Endothelial cell of umbilical vein (primary cell): ENCODE measurements around the gene RTEL1. TPM values are rescaled to one million over a fixed set of nuclear protein-coding genes. Genes with fewer than 3 reads are reported as not detected.

Source experiments
- BruUV-seq: library from RNA; stranded (reverse); fragments of 400-500 nt; replicated peaks from 2 replicates; lab custom pipeline; 2021; lab: Mats Ljungman, UMichigan
- CTCF ChIA-PET: fragments of 300-600, 350-600 bp; sonication (Branson Sonifier 250); formaldehyde crosslinking; loops from one replicate; lab custom pipeline; 2021; ENCODE audit warnings: antibody characterized with exemption, inconsistent platforms; lab: Charles Lee
- POLR2A ChIA-PET: fragments of 300-600, 350-600 bp; sonication (Branson Sonifier 250); formaldehyde crosslinking; loops from one replicate; lab custom pipeline; 2021; ENCODE audit warnings: antibody characterized with exemption, inconsistent platforms; lab: Charles Lee
- DNase-seq: peaks from one replicate; pipeline ENCODE4 v3.0.0-alpha.2; 2011; ENCODE audit warnings: low read depth, low spot score
- FAIRE-seq: peaks from 2 replicates; lab custom pipeline; 2011; peaks lifted over from hg19 to GRCh38; lab: Jason Lieb, UNC
- H2AFZ ChIP-seq: 2 replicates; pipeline ENCODE4 v1.6.0; 2012; ENCODE audit warnings: low read depth, low read length, control low read depth, inconsistent platforms
- H3K27ac ChIP-seq: 2 replicates; pipeline ENCODE4 v1.5.1; 2011; ENCODE audit warnings: low read depth, mild to moderate bottlenecking, control low read depth, low read length, moderate library complexity; ENCODE audit not compliant: insufficient read depth
- H3K27me3 ChIP-seq, 2 experiments: 2 replicates each; pipeline versions ENCODE4 v1.6.0 to v1.6.1; 2011; ENCODE audit warnings: low read length in 2 of 2, mixed read lengths in 1 of 2; ENCODE audit not compliant: control insufficient read depth in 2 of 2, insufficient read depth in 2 of 2
- H3K36me3 ChIP-seq, 2 experiments: 2 replicates in 1 of 2; 3 replicates in 1 of 2; pipeline ENCODE4 v1.5.1; 2011; ENCODE audit warnings: low read length in 2 of 2, mild to moderate bottlenecking in 1 of 2, moderate library complexity in 1 of 2; ENCODE audit not compliant: control insufficient read depth in 2 of 2, insufficient read depth in 2 of 2; ENCODE audit errors: extremely low read depth in 1 of 2
- H3K4me1 ChIP-seq: 3 replicates; pipeline ENCODE4 v1.5.1; 2011; ENCODE audit warnings: mild to moderate bottlenecking, low read length; ENCODE audit not compliant: control insufficient read depth, insufficient read depth; ENCODE audit errors: extremely low read depth
- H3K4me2 ChIP-seq: 2 replicates; pipeline ENCODE4 v1.6.1; 2011; ENCODE audit warnings: low read length, control low read depth, mixed read lengths; ENCODE audit not compliant: insufficient read depth
- H3K4me3 ChIP-seq, 3 experiments: fragments of 200-600 bp in 1 of 3; sonication (generic), shearing (Covaris generic) in 1 of 3; replicated peaks in 1 of 3; 2 replicates each; pipeline ENCODE4 v1.5.1; 2011 to 2016; ENCODE audit warnings: control low read depth in 3 of 3, low read length in 3 of 3, mild to moderate bottlenecking in 2 of 3, inconsistent platforms in 1 of 3, low read depth in 1 of 3, moderate library complexity in 1 of 3; ENCODE audit not compliant: insufficient read depth in 1 of 3
- H3K79me2 ChIP-seq: 2 replicates; pipeline ENCODE4 v1.6.0; 2012; ENCODE audit warnings: low read length, inconsistent platforms; ENCODE audit not compliant: control insufficient read depth, insufficient read depth
- H3K9ac ChIP-seq: replicated peaks from 2 replicates; pipeline ENCODE3; 2011; ENCODE audit warnings: low read length, control low read depth; ENCODE audit not compliant: insufficient read depth; ENCODE audit errors: extremely low read depth
- H3K9me1 ChIP-seq: replicated peaks from 3 replicates; pipeline ENCODE4 v1.6.0; 2011; ENCODE audit warnings: mild to moderate bottlenecking, low read length; ENCODE audit not compliant: control insufficient read depth, insufficient read depth; ENCODE audit errors: extremely low read depth
- H3K9me3 ChIP-seq: replicated peaks from 2 replicates; pipeline ENCODE4 v1.5.1; 2012; ENCODE audit warnings: low read length, inconsistent platforms; ENCODE audit not compliant: control insufficient read depth, insufficient read depth
- H4K20me1 ChIP-seq: replicated peaks from 2 replicates; pipeline ENCODE3; 2011; ENCODE audit warnings: mild to moderate bottlenecking, low read length; ENCODE audit not compliant: control insufficient read depth, insufficient read depth; ENCODE audit errors: extremely low read depth
- CTCF ChIP-seq, 2 donors: IDR thresholded peaks; 1 replicate in 1 of 2; 2 replicates in 1 of 2; pipeline ENCODE4 v1.5.1; 2011; ENCODE audit warnings: low read length in 2 of 2, mild to moderate bottlenecking in 2 of 2, moderate library complexity in 2 of 2, control low read depth in 1 of 2, inconsistent platforms in 1 of 2, low read depth in 1 of 2; ENCODE audit not compliant: insufficient read depth in 1 of 2; ENCODE audit errors: extremely low read depth in 1 of 2
- EZH2 ChIP-seq: IDR thresholded peaks from 2 replicates; pipeline ENCODE4 v1.6.1; 2012; ENCODE audit warnings: borderline replicate concordance, low read depth, mild to moderate bottlenecking, moderate library complexity, low read length, inconsistent platforms; ENCODE audit not compliant: severe bottlenecking
- FOS ChIP-seq: IDR thresholded peaks from 2 replicates; pipeline ENCODE4 v1.6.1; 2011; ENCODE audit warnings: mild to moderate bottlenecking, low read length, moderate library complexity, borderline replicate concordance; ENCODE audit not compliant: insufficient read depth
- MAX ChIP-seq: IDR thresholded peaks from 2 replicates; pipeline ENCODE4 v1.6.1; 2011; ENCODE audit not compliant: insufficient read depth, insufficient read length
- POLR2A ChIP-seq: IDR thresholded peaks from 2 replicates; pipeline ENCODE4 v1.6.1; 2012; ENCODE audit warnings: low read depth, mild to moderate bottlenecking, control low read depth, low read length
- POLR2AphosphoS5 ChIP-seq: IDR thresholded peaks from 2 replicates; pipeline ENCODE4 v1.6.1; 2012; ENCODE audit warnings: low read depth, mild to moderate bottlenecking, control low read depth, low read length, moderate library complexity; ENCODE audit not compliant: insufficient read depth
- dilution Hi-C: fragments of 300-500 bp; cut with MboI; formaldehyde crosslinking; loops from one replicate; pipeline ENCODE4 v1.15.0; 2019; ENCODE audit warnings: low sequenced_read_pairs; ENCODE audit not compliant: extremely low pct_ligation_motif_present
- intact Hi-C: fragments of 100-400 bp; cut with micrococcal nuclease; formaldehyde crosslinking; loops from one replicate; pipeline ENCODE4 v1.10.0; 2022
- polyA plus RNA-seq, 4 experiments: library from polyadenylated mRNA; depleted of rRNA in 3 of 4; stranded (reverse) in 3 of 4; unstranded in 1 of 4; fragments of >200 nt; gene quantifications; 2 replicates each; pipeline versions ENCODE4 v1.2.1 to v1.2.3, GENCODE V29; 2011 to 2012; ENCODE audit warnings: missing spikeins in 1 of 4
- total RNA-seq: library from RNA; stranded (reverse); gene quantifications from 2 replicates; pipeline ENCODE4 v1.2.3, GENCODE V29; 2021

The RTEL1 gene
- total and polyA plus RNA-seq, 2 donors (not counting 3 experiments of a cell fraction or from before 2014, with no cell fraction given), result 17.0 to 44.9 TPM

- CTCF ChIA-PET, result interaction anchor here (0.9 kb wide), 1 partner anchor 13 kb away, joined by 3 read pairs; no protein-coding TSS in a partner anchor
- no peak overlapping the region for H3K9ac ChIP-seq
- no peaks in the 10 kb centered on the region for H3K9me1 ChIP-seq
- FAIRE-seq (no peak), DNase-seq (no peak)
- no TSS peak for BruUV-seq
- POLR2A ChIA-PET, result no interaction called here
- H2AFZ ChIP-seq, result no peak overlapping the region
- dilution Hi-C loops (no loop called here), intact Hi-C loops (no loop called here)
- H3K4me1 ChIP-seq, result peaks cover 26% of the 10 kb centered on the region
- no peak overlapping the region for H3K27ac ChIP-seq
- H3K27me3 ChIP-seq, result no peaks in the 10 kb centered on the region
- TF ChIP-seq MAX (no peak), EZH2 (no peak), POLR2AphosphoS5 (no peak), CTCF (IDR thresholded peaks at IDR 0.05; ENCODE audit: extremely low read depth in 1 of 2, insufficient read depth in 1 of 2, low read depth in 1 of 2, low read length in 2 of 2) (no peak), POLR2A (no peak), FOS (no peak)
- no peaks in the 10 kb centered on the region for H3K9me3 ChIP-seq
- no peaks in the 10 kb centered on the region for H4K20me1 ChIP-seq
- H3K4me3 ChIP-seq, result no peak overlapping the region
- no peak overlapping the region for H3K4me2 ChIP-seq
- H3K79me2 ChIP-seq, result no peaks in the 10 kb centered on the region
- H3K36me3 ChIP-seq, result peaks cover 0 to 12% of the 10 kb centered on the region in 2 experiments
Observed at GRCh38 chr20:63678667-63679465, 20.8 kb downstream of the RTEL1 start.
